ENCODE measurements around the gene TTC29. TPM values are rescaled to one million over a fixed set of nuclear protein-coding genes. Genes with fewer than 3 reads are reported as not detected.

TTC29 gene
- total RNA-seq, 4 donors from 2014 or later = 0.27 to 0.67 TPM; not detected in 2

GRCh38 chr4:146900295-146900694, 45.4 kb downstream of the TTC29 start:
- DNase-seq = no peak
- H3K36me3 ChIP-seq = no peaks in the 10 kb centered on the region
- no peaks in the 10 kb centered on the region for H3K27me3 ChIP-seq
- no peak overlapping the region for H3K4me3 ChIP-seq (replicated peaks in 1 of 3)
- intact Hi-C loops (cut with DNase I) = no loop called here
- no peaks in the 10 kb centered on the region for H3K9me3 ChIP-seq
- no peaks in the 10 kb centered on the region for H3K4me1 ChIP-seq
- TF ChIP-seq POLR2A (IDR thresholded peaks at IDR 0.05) (no peak), CTCF (IDR thresholded peaks at IDR 0.05) (no peak)
- 83 to 94% methylated on average over 5 of the region's 5 CpGs for WGBS, 2 donors
- no peak overlapping the region for H3K27ac ChIP-seq

GRCh38 chr4:146890301-146890700, 55.4 kb downstream of the TTC29 start:
- no peaks in the 10 kb centered on the region for H3K27me3 ChIP-seq
- H3K36me3 ChIP-seq = no peaks in the 10 kb centered on the region
- WGBS, 2 donors = 76 to 87% methylated on average over 3 of the region's 3 CpGs
- TF ChIP-seq POLR2A (IDR thresholded peaks at IDR 0.05) (no peak), CTCF (IDR thresholded peaks at IDR 0.05) (no peak)
- H3K4me3 ChIP-seq (replicated peaks in 1 of 3) = no peak overlapping the region
- intact Hi-C loops (cut with DNase I) = no loop called here
- DNase-seq = no peak
- H3K4me1 ChIP-seq = no peaks in the 10 kb centered on the region
- no peaks in the 10 kb centered on the region for H3K9me3 ChIP-seq
- H3K27ac ChIP-seq = no peak overlapping the region

- H3K4me1 ChIP-seq = no peaks in the 10 kb centered on the region
- no peaks in the 10 kb centered on the region for H3K27me3 ChIP-seq
- peak; percentile 1 to 4 for DNase-seq
- H3K4me3 ChIP-seq (replicated peaks in 1 of 3) = no peak overlapping the region
- H3K36me3 ChIP-seq = no peaks in the 10 kb centered on the region
- H3K9me3 ChIP-seq = no peaks in the 10 kb centered on the region
- intact Hi-C loops (cut with DNase I) = no loop called here
- no peak for TF ChIP-seq CTCF (IDR thresholded peaks at IDR 0.05)
- no peak for TF ChIP-seq POLR2A (IDR thresholded peaks at IDR 0.05)
- no peak overlapping the region for H3K27ac ChIP-seq
- WGBS, 2 donors = 60 to 64% methylated on average over 3 of the region's 3 CpGs
These were observed 62.6 kb downstream of the TTC29 start for GRCh38 chr4:146883070-146883469.

- TF ChIP-seq POLR2A (IDR thresholded peaks at IDR 0.05) (no peak), CTCF (IDR thresholded peaks at IDR 0.05) (no peak)
- intact Hi-C loops (cut with DNase I) = no loop called here
- H3K27me3 ChIP-seq = no peaks in the 10 kb centered on the region
- WGBS, 2 donors = 64 to 76% methylated on average over 3 of the region's 3 CpGs
- H3K9me3 ChIP-seq = no peaks in the 10 kb centered on the region
- no peak overlapping the region for H3K4me3 ChIP-seq (replicated peaks in 1 of 3)
- no peaks in the 10 kb centered on the region for H3K4me1 ChIP-seq
- no peaks in the 10 kb centered on the region for H3K36me3 ChIP-seq
- no peak for DNase-seq
- H3K27ac ChIP-seq = no peak overlapping the region
These were observed 88.4 kb downstream of the TTC29 start for GRCh38 chr4:146857298-146857697.

- Histone ChIP-seq H3K36me3 (no peaks in the 10 kb centered on the region), H3K27me3 (no peaks in the 10 kb centered on the region), H3K4me3 (replicated peaks in 1 of 3) (no peak overlapping the region), H3K4me1 (no peaks in the 10 kb centered on the region), H3K9me3 (no peaks in the 10 kb centered on the region), H3K27ac (no peak overlapping the region)
- DNase-seq = no peak
- TF ChIP-seq POLR2A (IDR thresholded peaks at IDR 0.05) = no peak
- TF ChIP-seq CTCF (IDR thresholded peaks at IDR 0.05) = no peak
- 92 to 95% methylated on average over 4 of the region's 4 CpGs for WGBS, 2 donors
- intact Hi-C loops (cut with DNase I) = no loop called here
These were observed 89.9 kb downstream of the TTC29 start for GRCh38 chr4:146855761-146856160.

Measured in thyroid gland (tissue), 4 donors.